A673 (cell line): ENCODE data around the gene HNF1A. TPM values are rescaled to one million over a fixed set of nuclear protein-coding genes. Genes with fewer than 3 reads are reported as not detected.

Experiments
- BruUV-seq: library from RNA; stranded (reverse); fragments of 400-500 nt; replicated peaks from 2 replicates; lab custom pipeline; 2021; lab: Mats Ljungman, UMichigan
- CTCF ChIA-PET: fragments of 300-600 bp; sonication (Branson Sonifier 250); formaldehyde crosslinking; loops from one replicate; lab custom pipeline; 2022; ENCODE audit warnings: antibody characterized with exemption; lab: Charles Lee
- POLR2A ChIA-PET: fragments of 300-600 bp; sonication (Branson Sonifier 250); formaldehyde crosslinking; loops from one replicate; lab custom pipeline; 2022; ENCODE audit warnings: antibody characterized with exemption; ENCODE audit not compliant: low non-redundant PET; lab: Charles Lee
- DNase-seq: peaks from one replicate; pipeline ENCODE4 v3.0.0-alpha.2; 2015; ENCODE audit warnings: low spot score
- H3K27ac ChIP-seq: fragments of 200-600 bp; sonication (generic); 2 replicates; pipeline ENCODE4 v1.5.1; 2016; ENCODE audit warnings: mixed run types, low read depth, mild to moderate bottlenecking, mixed read lengths, antibody characterized with exemption, low read length; ENCODE audit not compliant: poor library complexity, severe bottlenecking
- H3K27me3 ChIP-seq: fragments of 200-600 bp; sonication (generic); replicated peaks from 2 replicates; pipeline ENCODE4 v1.6.1; 2017; ENCODE audit warnings: mixed run types, low read depth, mild to moderate bottlenecking, mixed read lengths, antibody characterized with exemption, low read length; ENCODE audit not compliant: insufficient read depth, poor library complexity
- H3K36me3 ChIP-seq: fragments of 200-600 bp; sonication (generic); 2 replicates; pipeline ENCODE4 v1.6.1; 2016; ENCODE audit warnings: mixed run types, mild to moderate bottlenecking, mixed read lengths, antibody characterized with exemption, low read length; ENCODE audit not compliant: insufficient read depth, poor library complexity, severe bottlenecking
- H3K4me1 ChIP-seq: fragments of 200-600 bp; sonication (generic); 2 replicates; pipeline ENCODE4 v1.6.1; 2017; ENCODE audit warnings: mixed run types, mild to moderate bottlenecking, mixed read lengths, antibody characterized with exemption, low read length; ENCODE audit not compliant: insufficient read depth, poor library complexity, severe bottlenecking
- H3K4me3 ChIP-seq: fragments of 200-600 bp; sonication (generic); 2 replicates; pipeline ENCODE4 v1.5.1; 2016; ENCODE audit warnings: low read depth, mixed run types, mild to moderate bottlenecking, mixed read lengths, low read length; ENCODE audit not compliant: poor library complexity, severe bottlenecking
- H3K9me3 ChIP-seq: fragments of 200-600 bp; sonication (generic); 2 replicates; pipeline ENCODE4 v1.6.1; 2016; ENCODE audit warnings: mixed run types, low read depth, mild to moderate bottlenecking, mixed read lengths, antibody characterized with exemption, low read length; ENCODE audit not compliant: poor library complexity, severe bottlenecking
- EZH2 ChIP-seq: fragments of 200-600 bp; sonication (generic); IDR thresholded peaks from 2 replicates; pipeline ENCODE4 v1.6.1; 2017; ENCODE audit warnings: borderline replicate concordance, low read depth, mild to moderate bottlenecking, mixed read lengths, antibody characterized with exemption, low read length; ENCODE audit not compliant: poor library complexity, severe bottlenecking
- intact Hi-C: fragments of 100-400 bp; cut with micrococcal nuclease; formaldehyde crosslinking; loops from one replicate; pipeline ENCODE4 v1.10.0; 2022; ENCODE audit not compliant: unreplicated experiment
- total RNA-seq: library from RNA; stranded (reverse); gene quantifications from 2 replicates; pipeline ENCODE4 v1.2.3, GENCODE V29; 2021
- TF ChIP-seq, protein P1 (sequence below): fragments of 300-800, 200-600 bp; sonication (generic); conservative IDR thresholded peaks from 2 replicates; pipeline ENCODE4 v1.5.1; 2017; ENCODE audit warnings: low read depth, mild to moderate bottlenecking, antibody characterized with exemption, low read length, moderate library complexity, mixed read lengths

HNF1A gene
- total RNA-seq, 1 experiment from 2014 or later = not detected

DNA sequence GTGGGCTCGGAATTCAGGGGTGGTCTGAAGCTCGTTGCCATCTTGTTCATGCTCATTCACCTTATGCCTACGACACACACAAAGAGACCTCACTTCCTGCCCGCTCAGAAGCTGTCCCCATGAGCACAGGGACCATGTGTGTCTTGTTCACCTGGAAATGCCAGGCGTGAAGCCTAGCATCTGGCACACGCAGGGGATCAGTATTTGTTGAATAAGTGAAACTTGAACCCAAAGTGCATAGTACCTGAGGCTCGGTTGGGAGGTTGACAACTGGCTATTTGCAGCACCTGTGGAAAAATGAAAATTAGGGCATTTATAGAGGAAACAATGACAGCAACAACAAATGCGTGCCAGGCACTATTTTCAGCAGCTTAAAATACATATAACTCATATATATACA is 32.5 kb downstream of the HNF1A start:
- no TSS peak for BruUV-seq
- no peak overlapping the region for H3K4me3 ChIP-seq
- ChIA-PET POLR2A (interaction anchor here (0.5 kb wide), 1 partner anchor 8 kb away, joined by 3 read pairs; no protein-coding TSS in a partner anchor), CTCF (no interaction called here)
- H3K27ac ChIP-seq = no peak overlapping the region
- no peaks in the 10 kb centered on the region for H3K27me3 ChIP-seq
- peaks cover 25% of the 10 kb centered on the region for H3K36me3 ChIP-seq
- H3K9me3 ChIP-seq = no peaks in the 10 kb centered on the region
- intact Hi-C loops = no loop called here
- DNase-seq = no peak
- TF ChIP-seq, protein P1, sequence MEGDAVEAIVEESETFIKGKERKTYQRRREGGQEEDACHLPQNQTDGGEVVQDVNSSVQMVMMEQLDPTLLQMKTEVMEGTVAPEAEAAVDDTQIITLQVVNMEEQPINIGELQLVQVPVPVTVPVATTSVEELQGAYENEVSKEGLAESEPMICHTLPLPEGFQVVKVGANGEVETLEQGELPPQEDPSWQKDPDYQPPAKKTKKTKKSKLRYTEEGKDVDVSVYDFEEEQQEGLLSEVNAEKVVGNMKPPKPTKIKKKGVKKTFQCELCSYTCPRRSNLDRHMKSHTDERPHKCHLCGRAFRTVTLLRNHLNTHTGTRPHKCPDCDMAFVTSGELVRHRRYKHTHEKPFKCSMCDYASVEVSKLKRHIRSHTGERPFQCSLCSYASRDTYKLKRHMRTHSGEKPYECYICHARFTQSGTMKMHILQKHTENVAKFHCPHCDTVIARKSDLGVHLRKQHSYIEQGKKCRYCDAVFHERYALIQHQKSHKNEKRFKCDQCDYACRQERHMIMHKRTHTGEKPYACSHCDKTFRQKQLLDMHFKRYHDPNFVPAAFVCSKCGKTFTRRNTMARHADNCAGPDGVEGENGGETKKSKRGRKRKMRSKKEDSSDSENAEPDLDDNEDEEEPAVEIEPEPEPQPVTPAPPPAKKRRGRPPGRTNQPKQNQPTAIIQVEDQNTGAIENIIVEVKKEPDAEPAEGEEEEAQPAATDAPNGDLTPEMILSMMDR = no peak
- no peak for TF ChIP-seq EZH2
- H3K4me1 ChIP-seq = peaks cover 7% of the 10 kb centered on the region

DNA sequence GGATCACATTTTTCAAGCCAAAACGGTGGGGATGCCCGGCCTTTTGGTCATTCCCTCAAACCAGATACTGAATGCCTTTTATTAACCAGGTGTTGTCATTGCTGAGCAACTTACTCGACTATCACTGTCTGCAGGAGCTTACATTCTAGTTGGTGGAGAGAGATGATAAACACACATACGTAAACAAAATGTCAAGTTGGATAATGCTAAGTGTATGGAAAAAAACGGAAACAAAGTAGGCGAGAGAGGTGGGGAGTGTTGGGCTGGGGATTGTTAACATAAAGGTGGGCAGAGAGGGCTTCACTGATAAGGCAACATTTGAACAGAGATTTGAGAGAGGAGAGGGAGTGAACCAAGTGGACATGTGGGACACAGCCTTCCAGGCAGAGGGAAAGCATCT is 33.5 kb downstream of the HNF1A start:
- no peak overlapping the region for H3K4me3 ChIP-seq
- no peak for DNase-seq
- CTCF ChIA-PET = no interaction called here
- no peak for TF ChIP-seq EZH2
- TF ChIP-seq, protein P1 = no peak
- no peaks in the 10 kb centered on the region for H3K27me3 ChIP-seq
- H3K4me1 ChIP-seq = peaks cover 7% of the 10 kb centered on the region
- BruUV-seq = no TSS peak
- no peaks in the 10 kb centered on the region for H3K9me3 ChIP-seq
- H3K27ac ChIP-seq = no peak overlapping the region
- H3K36me3 ChIP-seq = peaks cover 25% of the 10 kb centered on the region
- intact Hi-C loops = no loop called here
- POLR2A ChIA-PET = interaction anchor here (0.7 kb wide), 1 partner anchor 104 kb away, joined by 3 read pairs; no protein-coding TSS in a partner anchor

DNA sequence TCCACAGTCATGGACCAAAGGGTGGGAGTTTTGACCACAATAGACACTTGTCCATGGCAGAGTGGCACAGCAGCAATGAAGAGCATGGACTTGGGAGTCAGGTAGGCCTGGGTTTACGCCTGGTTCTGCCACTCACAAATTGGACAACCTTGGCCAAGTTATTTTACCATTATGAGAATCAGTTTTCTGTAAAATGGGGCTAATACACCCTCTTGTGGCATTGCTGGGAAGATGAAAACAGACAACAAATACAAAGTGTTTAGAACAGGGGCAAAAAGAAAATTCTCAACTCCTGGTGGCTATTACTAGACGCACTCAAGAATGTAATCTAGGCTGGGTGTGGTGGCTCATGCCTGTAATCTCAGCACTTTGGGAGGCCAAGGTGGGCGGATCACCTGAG is 35.4 kb downstream of the HNF1A start:
- no peak for DNase-seq
- ChIA-PET POLR2A (interaction anchor here (0.6 kb wide), 1 partner anchor 21 kb away, joined by 3 read pairs; no protein-coding TSS in a partner anchor), CTCF (interaction anchor here (0.7 kb wide), 1 partner anchor 38 kb away, joined by 13 read pairs; no protein-coding TSS in a partner anchor)
- no TSS peak for BruUV-seq
- no peaks in the 10 kb centered on the region for H3K9me3 ChIP-seq
- TF ChIP-seq, protein P1 = no peak
- no peak for TF ChIP-seq EZH2
- H3K27me3 ChIP-seq = no peaks in the 10 kb centered on the region
- peaks cover 7% of the 10 kb centered on the region for H3K4me1 ChIP-seq
- H3K27ac ChIP-seq = no peak overlapping the region
- H3K36me3 ChIP-seq = peaks cover 20% of the 10 kb centered on the region
- no peak overlapping the region for H3K4me3 ChIP-seq
- intact Hi-C loops = no loop called here
